HL-60 (cell line): ENCODE measurements around the gene RPAIN.
"Not testable (repeated sequence)": the region's sequence is repeated elsewhere in the genome, so short reads cannot be mapped to it uniquely, and the experiment has no call there.

Experiments
- DNase-seq, 2 experiments: peaks; one replicate each; pipeline ENCODE4 v3.0.0-alpha.2; 2010 to 2020; ENCODE audit warnings: low read depth in 1 of 2, low spot score in 1 of 2
- H3K27ac ChIP-seq: fragments of 250-450 bp; sonication (Bioruptor Pico); replicated peaks from 2 replicates; pipeline ENCODE4 v1.5.1; 2020; ENCODE audit warnings: mild to moderate bottlenecking, moderate library complexity
- H3K27me3 ChIP-seq: fragments of 250-450 bp; sonication (Bioruptor Pico); 2 replicates; pipeline ENCODE4 v1.5.1; 2021; ENCODE audit warnings: mild to moderate bottlenecking, moderate library complexity; ENCODE audit not compliant: insufficient read depth, poor library complexity, severe bottlenecking
- H3K4me3 ChIP-seq: replicated peaks from 2 replicates; pipeline ENCODE4 v1.5.1; 2011; ENCODE audit warnings: mild to moderate bottlenecking, control low read depth, low read length; ENCODE audit not compliant: insufficient read depth
- CTCF ChIP-seq: IDR thresholded peaks from one replicate; pipeline ENCODE4 v1.5.1; 2011; ENCODE audit warnings: low read length, control low read depth, inconsistent platforms; ENCODE audit not compliant: insufficient read depth
- GABPA ChIP-seq: IDR thresholded peaks from 2 replicates; pipeline ENCODE4 v1.6.1; 2012; ENCODE audit warnings: low read depth
- POLR2AphosphoS5 ChIP-seq: IDR thresholded peaks from 2 replicates; pipeline ENCODE4 v1.6.1; 2012; ENCODE audit warnings: low read depth
- REST ChIP-seq: IDR thresholded peaks from 2 replicates; pipeline ENCODE4 v1.6.1; 2012; ENCODE audit warnings: low read depth; ENCODE audit not compliant: insufficient replicate concordance
- SPI1 ChIP-seq: IDR thresholded peaks from 2 replicates; pipeline ENCODE4 v1.6.1; 2012; ENCODE audit warnings: low read depth, mild to moderate bottlenecking, borderline replicate concordance

Gene RPAIN

GRCh38 chr17:5430413-5430999, 10.5 kb downstream of the RPAIN start:
- no peak for DNase-seq
- Histone ChIP-seq H3K4me3 (no peak overlapping the region), H3K27ac (no peak overlapping the region), H3K27me3 (no peaks in the 10 kb centered on the region)
- no peak for TF ChIP-seq CTCF
- TF ChIP-seq SPI1, result no peak
- no peak for TF ChIP-seq POLR2AphosphoS5

- not testable (repeated sequence) for DNase-seq
These were observed 11.3 kb downstream of the RPAIN start for GRCh38 chr17:5431234-5431633.

GRCh38 chr17:5431949-5432556, 12.1 kb downstream of the RPAIN start:
- no peaks in the 10 kb centered on the region for H3K27me3 ChIP-seq
- TF ChIP-seq CTCF, result no peak
- no peak for TF ChIP-seq REST
- no peak for TF ChIP-seq GABPA
- no peak for TF ChIP-seq SPI1
- TF ChIP-seq POLR2AphosphoS5, result no peak; the same call in 1 of the 2 replicates
- H3K27ac ChIP-seq, result no peak overlapping the region
- H3K4me3 ChIP-seq, result no peak overlapping the region
- no peak for DNase-seq

More at GRCh38 chr17:5431234-5431633, 11.3 kb downstream of the RPAIN start:
- not testable (repeated sequence) for H3K27me3 ChIP-seq, H3K4me3 ChIP-seq, H3K27ac ChIP-seq

- no peak for TF ChIP-seq GABPA
- TF ChIP-seq SPI1, result no peak
- TF ChIP-seq CTCF, result no peak
- TF ChIP-seq REST, result no peak
- TF ChIP-seq POLR2AphosphoS5, result no peak
- H3K27ac ChIP-seq, result no peak overlapping the region
- H3K27me3 ChIP-seq, result no peaks in the 10 kb centered on the region
- H3K4me3 ChIP-seq, result no peak overlapping the region
- no peak for DNase-seq
These were observed 15.0 kb downstream of the RPAIN start for GRCh38 chr17:5434984-5435383.

- not testable (repeated sequence) for H3K27ac ChIP-seq, DNase-seq, H3K4me3 ChIP-seq, H3K27me3 ChIP-seq
These were observed 15.9 kb downstream of the RPAIN start for GRCh38 chr17:5435781-5436315.
